OCI-LY1 (cell line): ENCODE data around the gene KRTAP10-10.

Experiments used
- H2AFZ ChIP-seq: fragments of 200-600 bp; sonication (generic), shearing (Covaris generic); 2 replicates; pipeline ENCODE4 v1.6.0; 2014; ENCODE audit warnings: antibody characterized with exemption, mild to moderate bottlenecking, low read length
- H3F3A ChIP-seq: fragments of 200-600 bp; sonication (generic), shearing (Covaris generic); 2 replicates; pipeline ENCODE4 v1.6.0; 2014; ENCODE audit warnings: mild to moderate bottlenecking, antibody characterized with exemption, low read length, moderate library complexity; ENCODE audit not compliant: insufficient read depth
- H3K27ac ChIP-seq: fragments of 200-600 bp; sonication (generic); 2 replicates; pipeline ENCODE4 v1.5.1; 2014; ENCODE audit warnings: low read length, mixed run types, mild to moderate bottlenecking, low read depth; ENCODE audit not compliant: poor library complexity, severe bottlenecking
- H3K27me3 ChIP-seq: fragments of 200-600 bp; sonication (generic); 2 replicates; pipeline ENCODE4 v1.6.0; 2014; ENCODE audit warnings: antibody characterized with exemption, mild to moderate bottlenecking, low read length, moderate library complexity; ENCODE audit not compliant: insufficient read depth
- H3K36me3 ChIP-seq: fragments of 200-600 bp; sonication (generic); 2 replicates; pipeline ENCODE4 v1.6.1; 2014; ENCODE audit warnings: mild to moderate bottlenecking, antibody characterized with exemption, low read length, moderate library complexity, mixed read lengths; ENCODE audit not compliant: insufficient read depth
- H3K4me1 ChIP-seq: fragments of 200-600 bp; sonication (generic); 2 replicates; pipeline ENCODE4 v1.5.1; 2014; ENCODE audit warnings: mild to moderate bottlenecking, low read length, moderate library complexity; ENCODE audit not compliant: insufficient read depth, severe bottlenecking
- H3K4me2 ChIP-seq: fragments of 200-600 bp; sonication (generic), shearing (Covaris generic); 2 replicates; pipeline ENCODE4 v1.6.1; 2014; ENCODE audit warnings: low read length
- H3K4me3 ChIP-seq: fragments of 200-600 bp; sonication (generic); 2 replicates; pipeline ENCODE4 v1.5.1; 2014; ENCODE audit warnings: low read length, low read depth, mild to moderate bottlenecking, mixed read lengths; ENCODE audit not compliant: poor library complexity, severe bottlenecking
- H3K79me2 ChIP-seq: fragments of 200-600 bp; shearing (Covaris generic); 2 replicates; pipeline ENCODE4 v1.6.1; 2016; ENCODE audit warnings: mixed run types, low read length, mixed read lengths; ENCODE audit not compliant: insufficient read depth
- H3K9ac ChIP-seq: fragments of 200-600 bp; sonication (generic), shearing (Covaris generic); 2 replicates; pipeline ENCODE4 v1.6.1; 2014; ENCODE audit warnings: mild to moderate bottlenecking, low read length, mixed read lengths
- H3K9me2 ChIP-seq: fragments of 200-600 bp; sonication (generic), shearing (Covaris generic); 2 replicates; pipeline ENCODE4 v1.6.1; 2014; ENCODE audit warnings: low read depth, mild to moderate bottlenecking, low read length, mixed read lengths
- H3K9me3 ChIP-seq: fragments of 200-600 bp; shearing (Covaris generic); 2 replicates; pipeline ENCODE4 v1.6.1; 2014; ENCODE audit warnings: low read length, mixed read lengths
- H4K20me1 ChIP-seq: fragments of 200-600 bp; sonication (generic), shearing (Covaris generic); 2 replicates; pipeline ENCODE4 v1.6.0; 2016; ENCODE audit warnings: mild to moderate bottlenecking, low read length; ENCODE audit not compliant: insufficient read depth
- CTCF ChIP-seq: fragments of 200-600 bp; sonication (generic), shearing (Covaris generic); IDR thresholded peaks from 2 replicates; pipeline ENCODE4 v1.5.1; 2017; ENCODE audit warnings: mild to moderate bottlenecking, antibody characterized with exemption, low read length, moderate library complexity, mixed read lengths
- EZH2 ChIP-seq: fragments of 200-600 bp; sonication (generic), shearing (Covaris generic); IDR thresholded peaks from 2 replicates; pipeline ENCODE4 v1.8.0; 2017; ENCODE audit warnings: borderline replicate concordance, mixed run types, mild to moderate bottlenecking, antibody characterized with exemption, low read length, moderate library complexity, mixed read lengths

KRTAP10-10 gene

GRCh38 chr21:44593598-44594405 lies 43.4 kb upstream of the KRTAP10-10 start:
- H3K4me2 ChIP-seq: no peak overlapping the region
- H3K4me1 ChIP-seq: no peaks in the 10 kb centered on the region
- H3K9me3 ChIP-seq: no peaks in the 10 kb centered on the region
- no peaks in the 10 kb centered on the region for H3K9me2 ChIP-seq
- H3K79me2 ChIP-seq: no peaks in the 10 kb centered on the region
- H3K9ac ChIP-seq: no peak overlapping the region
- H3K27me3 ChIP-seq: no peaks in the 10 kb centered on the region
- no peaks in the 10 kb centered on the region for H4K20me1 ChIP-seq
- H3F3A ChIP-seq: no peaks in the 10 kb centered on the region
- H3K36me3 ChIP-seq: no peaks in the 10 kb centered on the region
- H3K4me3 ChIP-seq: no peak overlapping the region
- no peak overlapping the region for H3K27ac ChIP-seq
- TF ChIP-seq EZH2 (no peak), CTCF (no peak)
- H2AFZ ChIP-seq: no peak overlapping the region

- TF ChIP-seq EZH2 (no peak), CTCF (no peak)
- H3K27me3 ChIP-seq: no peaks in the 10 kb centered on the region
- H3K9me3 ChIP-seq: no peaks in the 10 kb centered on the region
- H3K27ac ChIP-seq: no peak overlapping the region
- H3K9ac ChIP-seq: no peak overlapping the region
- H3K36me3 ChIP-seq: no peaks in the 10 kb centered on the region
- no peak overlapping the region for H3K4me3 ChIP-seq
- H3K9me2 ChIP-seq: no peaks in the 10 kb centered on the region
- H4K20me1 ChIP-seq: no peaks in the 10 kb centered on the region
- no peak overlapping the region for H2AFZ ChIP-seq
- no peaks in the 10 kb centered on the region for H3K4me1 ChIP-seq
- no peak overlapping the region for H3K4me2 ChIP-seq
- H3F3A ChIP-seq: no peaks in the 10 kb centered on the region
- no peaks in the 10 kb centered on the region for H3K79me2 ChIP-seq
These were observed 42.7 kb upstream of the KRTAP10-10 start for GRCh38 chr21:44594406-44594916.

GRCh38 chr21:44595524-44595923 lies 41.6 kb upstream of the KRTAP10-10 start:
- no peaks in the 10 kb centered on the region for H3K36me3 ChIP-seq
- H3K4me2 ChIP-seq: no peak overlapping the region
- H3K9me3 ChIP-seq: no peaks in the 10 kb centered on the region
- H3K27me3 ChIP-seq: no peaks in the 10 kb centered on the region
- no peaks in the 10 kb centered on the region for H3K4me1 ChIP-seq
- TF ChIP-seq CTCF: no peak
- TF ChIP-seq EZH2: no peak
- H3K4me3 ChIP-seq: no peak overlapping the region
- H3K9ac ChIP-seq: no peak overlapping the region
- H3K9me2 ChIP-seq: no peaks in the 10 kb centered on the region
- no peaks in the 10 kb centered on the region for H3K79me2 ChIP-seq
- no peak overlapping the region for H3K27ac ChIP-seq
- H2AFZ ChIP-seq: no peak overlapping the region
- H4K20me1 ChIP-seq: no peaks in the 10 kb centered on the region
- no peaks in the 10 kb centered on the region for H3F3A ChIP-seq
